ENCODE measurements around the gene C6orf132. TPM values are rescaled to one million over a fixed set of nuclear protein-coding genes. Genes with fewer than 3 reads are reported as not detected.

Gene C6orf132
- total RNA-seq, 1 donor from 2014 or later: 5.3 TPM

DNA sequence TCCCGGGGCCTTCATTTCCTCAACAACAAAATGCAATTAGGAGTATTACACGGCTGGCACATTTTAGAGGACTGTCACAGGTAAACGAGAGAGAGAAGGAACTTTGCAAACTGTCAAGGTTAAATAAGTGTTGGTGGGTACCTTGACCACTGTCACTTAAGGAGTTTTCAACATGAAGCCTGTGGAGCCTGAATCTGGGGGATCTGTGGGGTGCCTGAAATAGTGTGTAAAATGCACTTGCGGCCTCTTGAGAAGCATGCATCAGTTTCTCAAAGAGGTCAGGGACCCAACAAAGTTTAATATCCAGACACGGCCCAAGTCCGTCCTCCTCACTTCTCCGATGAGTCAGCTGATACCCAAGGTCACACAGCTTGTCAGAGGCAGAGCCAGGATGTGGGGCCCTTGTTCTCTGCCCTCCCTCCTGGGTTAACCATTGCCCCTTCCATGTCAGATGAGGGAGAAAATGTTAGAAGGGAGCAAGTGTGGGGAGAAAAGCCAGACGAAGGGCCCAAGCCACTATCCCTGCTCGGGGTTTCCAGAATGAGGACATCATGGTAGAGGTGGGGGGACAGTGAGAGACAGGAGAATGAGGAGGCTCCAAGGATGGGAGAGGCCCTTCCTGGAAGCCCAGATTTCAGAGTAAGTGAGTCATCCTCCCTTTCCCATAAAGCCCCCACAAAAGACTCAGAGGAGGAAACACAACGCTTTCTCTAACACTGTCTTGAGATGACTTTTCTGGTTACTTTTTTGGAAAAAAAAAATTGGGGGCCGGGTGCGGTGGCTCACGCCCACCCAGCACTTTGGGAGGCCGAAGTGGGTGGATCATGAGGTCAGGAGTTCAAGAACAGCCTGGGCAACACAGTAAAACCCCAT lies 42.2 kb downstream of the C6orf132 start:
- no peaks in the 10 kb centered on the region for H4K20me1 ChIP-seq (ENCODE audit: insufficient read depth, low read length)
- H3K4me3 Mint-ChIP-seq (ENCODE audit: unreplicated experiment): peak overlapping the region; percentile 34
- H3K79me2 ChIP-seq (ENCODE audit: insufficient read depth, low read length): no peaks in the 10 kb centered on the region
- no peaks in the 10 kb centered on the region for H3K9me3 Mint-ChIP-seq (ENCODE audit: unreplicated experiment)
- H3K27ac Mint-ChIP-seq (ENCODE audit: unreplicated experiment): peak overlapping the region; percentile 94
- H3K36me3 ChIP-seq (ENCODE audit: insufficient read depth, low read length): no peaks in the 10 kb centered on the region
- TF ChIP-seq, protein P1, sequence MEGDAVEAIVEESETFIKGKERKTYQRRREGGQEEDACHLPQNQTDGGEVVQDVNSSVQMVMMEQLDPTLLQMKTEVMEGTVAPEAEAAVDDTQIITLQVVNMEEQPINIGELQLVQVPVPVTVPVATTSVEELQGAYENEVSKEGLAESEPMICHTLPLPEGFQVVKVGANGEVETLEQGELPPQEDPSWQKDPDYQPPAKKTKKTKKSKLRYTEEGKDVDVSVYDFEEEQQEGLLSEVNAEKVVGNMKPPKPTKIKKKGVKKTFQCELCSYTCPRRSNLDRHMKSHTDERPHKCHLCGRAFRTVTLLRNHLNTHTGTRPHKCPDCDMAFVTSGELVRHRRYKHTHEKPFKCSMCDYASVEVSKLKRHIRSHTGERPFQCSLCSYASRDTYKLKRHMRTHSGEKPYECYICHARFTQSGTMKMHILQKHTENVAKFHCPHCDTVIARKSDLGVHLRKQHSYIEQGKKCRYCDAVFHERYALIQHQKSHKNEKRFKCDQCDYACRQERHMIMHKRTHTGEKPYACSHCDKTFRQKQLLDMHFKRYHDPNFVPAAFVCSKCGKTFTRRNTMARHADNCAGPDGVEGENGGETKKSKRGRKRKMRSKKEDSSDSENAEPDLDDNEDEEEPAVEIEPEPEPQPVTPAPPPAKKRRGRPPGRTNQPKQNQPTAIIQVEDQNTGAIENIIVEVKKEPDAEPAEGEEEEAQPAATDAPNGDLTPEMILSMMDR (IDR thresholded peaks at IDR 0.05; ENCODE audit: insufficient read depth, low read depth, low read length): no peak
- no peak for TF ChIP-seq EZH2 (IDR thresholded peaks at IDR 0.05; ENCODE audit: insufficient read depth, low read length)
- H3K4me3 ChIP-seq (ENCODE audit: insufficient read depth, low read depth, low read length): no peak overlapping the region
- H3K4me1 Mint-ChIP-seq (ENCODE audit: low read depth, unreplicated experiment): peaks cover 16% of the 10 kb centered on the region
- no peaks in the 10 kb centered on the region for H3K27me3 ChIP-seq (ENCODE audit: insufficient read depth, low read length)
- H3K4me2 ChIP-seq (ENCODE audit: low read length): peak overlapping the region; percentile 62
- H3K27ac ChIP-seq (ENCODE audit: low read depth, low read length): peak overlapping the region; percentile 62
- FAIRE-seq: no peak
- peak overlapping the region; percentile 34 for H3K9ac ChIP-seq (ENCODE audit: low read length)
- H3K36me3 Mint-ChIP-seq (ENCODE audit: low read depth, unreplicated experiment): peaks cover 6% of the 10 kb centered on the region
- no peaks in the 10 kb centered on the region for H3K9me3 ChIP-seq (ENCODE audit: insufficient read depth, low read depth, low read length)
- DNase-seq (ENCODE audit: low read depth): peak; percentile 67
- H2AFZ ChIP-seq (ENCODE audit: low read depth, low read length): peak overlapping the region; percentile 39
- peaks cover 26% of the 10 kb centered on the region for H3K4me1 ChIP-seq (ENCODE audit: insufficient read depth, low read length)
- H3K27me3 Mint-ChIP-seq (ENCODE audit: low read depth, unreplicated experiment): peaks cover 12% of the 10 kb centered on the region

DNA sequence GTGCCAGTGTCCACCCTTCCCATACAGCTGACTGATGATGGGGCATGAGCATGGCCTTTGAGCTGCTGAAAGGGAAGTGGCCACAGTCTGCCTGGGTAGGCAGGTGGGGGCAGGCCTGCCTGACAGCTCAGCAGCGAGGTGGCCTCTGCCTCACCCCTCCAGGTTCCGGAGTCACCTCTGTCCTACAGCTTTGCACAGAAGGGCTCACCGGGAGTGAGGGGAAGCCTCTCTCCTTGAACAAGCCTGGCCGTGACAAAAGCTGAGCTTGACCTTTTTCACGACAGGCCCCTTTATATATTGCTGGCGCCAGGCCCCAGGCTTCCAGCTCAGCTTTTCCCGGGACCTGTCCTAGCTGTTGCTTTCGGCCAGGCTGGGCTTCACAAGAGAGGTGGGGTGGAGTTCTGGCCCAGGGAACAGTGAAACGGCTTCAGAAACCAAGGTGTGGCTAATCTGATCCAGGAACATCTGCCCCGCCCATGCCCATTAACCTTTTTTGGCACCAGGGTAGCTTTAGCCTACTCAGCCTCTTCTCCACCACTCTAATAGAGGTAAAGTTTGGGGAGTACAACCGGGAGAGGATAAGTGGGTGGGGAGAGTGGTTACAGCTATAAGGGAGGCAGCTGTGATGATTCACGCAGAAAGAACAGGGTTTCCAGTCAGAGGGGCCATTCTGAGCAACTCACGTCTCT lies 42.9 kb downstream of the C6orf132 start:
- Histone ChIP-seq H4K20me1 (ENCODE audit: insufficient read depth, low read length) (no peaks in the 10 kb centered on the region), H3K4me2 (ENCODE audit: low read length) (peak overlapping the region; percentile 62), H3K4me3 (ENCODE audit: insufficient read depth, low read depth, low read length) (no peak overlapping the region), H2AFZ (ENCODE audit: low read depth, low read length) (peak overlapping the region; percentile 39), H3K79me2 (ENCODE audit: insufficient read depth, low read length) (no peaks in the 10 kb centered on the region), H3K9me3 (ENCODE audit: insufficient read depth, low read depth, low read length) (no peaks in the 10 kb centered on the region), H3K9ac (ENCODE audit: low read length) (peak overlapping the region; percentile 34), H3K4me1 (ENCODE audit: insufficient read depth, low read length) (peaks cover 26% of the 10 kb centered on the region), H3K36me3 (ENCODE audit: insufficient read depth, low read length) (no peaks in the 10 kb centered on the region), H3K27me3 (ENCODE audit: insufficient read depth, low read length) (no peaks in the 10 kb centered on the region), H3K27ac (ENCODE audit: low read depth, low read length) (peak overlapping the region; percentile 62)
- FAIRE-seq (no peak), DNase-seq (ENCODE audit: low read depth) (peak; percentile 81)
- Mint-ChIP-seq H3K27ac (ENCODE audit: unreplicated experiment) (peak overlapping the region; percentile 94), H3K4me3 (ENCODE audit: unreplicated experiment) (peak overlapping the region; percentile 14), H3K36me3 (ENCODE audit: low read depth, unreplicated experiment) (peaks cover 6% of the 10 kb centered on the region), H3K27me3 (ENCODE audit: low read depth, unreplicated experiment) (peaks cover 12% of the 10 kb centered on the region), H3K4me1 (ENCODE audit: low read depth, unreplicated experiment) (peaks cover 16% of the 10 kb centered on the region), H3K9me3 (ENCODE audit: unreplicated experiment) (no peaks in the 10 kb centered on the region)
- TF ChIP-seq, protein P1 (IDR thresholded peaks at IDR 0.05; ENCODE audit: insufficient read depth, low read depth, low read length): no peak
- TF ChIP-seq EZH2 (IDR thresholded peaks at IDR 0.05; ENCODE audit: insufficient read depth, low read length): no peak

All from astrocyte (in vitro differentiated cells and primary cell).